ENCODE results near the gene STIMATE. TPM values are rescaled to one million over a fixed set of nuclear protein-coding genes. Genes with fewer than 3 reads are reported as not detected.

STIMATE gene
- total and polyA plus RNA-seq, 9 of the 15 experiments (the other 6 are each of a cell fraction or from before 2014, with no cell fraction given), result 0.14 to 7.7 (median 4.9) TPM

DNA sequence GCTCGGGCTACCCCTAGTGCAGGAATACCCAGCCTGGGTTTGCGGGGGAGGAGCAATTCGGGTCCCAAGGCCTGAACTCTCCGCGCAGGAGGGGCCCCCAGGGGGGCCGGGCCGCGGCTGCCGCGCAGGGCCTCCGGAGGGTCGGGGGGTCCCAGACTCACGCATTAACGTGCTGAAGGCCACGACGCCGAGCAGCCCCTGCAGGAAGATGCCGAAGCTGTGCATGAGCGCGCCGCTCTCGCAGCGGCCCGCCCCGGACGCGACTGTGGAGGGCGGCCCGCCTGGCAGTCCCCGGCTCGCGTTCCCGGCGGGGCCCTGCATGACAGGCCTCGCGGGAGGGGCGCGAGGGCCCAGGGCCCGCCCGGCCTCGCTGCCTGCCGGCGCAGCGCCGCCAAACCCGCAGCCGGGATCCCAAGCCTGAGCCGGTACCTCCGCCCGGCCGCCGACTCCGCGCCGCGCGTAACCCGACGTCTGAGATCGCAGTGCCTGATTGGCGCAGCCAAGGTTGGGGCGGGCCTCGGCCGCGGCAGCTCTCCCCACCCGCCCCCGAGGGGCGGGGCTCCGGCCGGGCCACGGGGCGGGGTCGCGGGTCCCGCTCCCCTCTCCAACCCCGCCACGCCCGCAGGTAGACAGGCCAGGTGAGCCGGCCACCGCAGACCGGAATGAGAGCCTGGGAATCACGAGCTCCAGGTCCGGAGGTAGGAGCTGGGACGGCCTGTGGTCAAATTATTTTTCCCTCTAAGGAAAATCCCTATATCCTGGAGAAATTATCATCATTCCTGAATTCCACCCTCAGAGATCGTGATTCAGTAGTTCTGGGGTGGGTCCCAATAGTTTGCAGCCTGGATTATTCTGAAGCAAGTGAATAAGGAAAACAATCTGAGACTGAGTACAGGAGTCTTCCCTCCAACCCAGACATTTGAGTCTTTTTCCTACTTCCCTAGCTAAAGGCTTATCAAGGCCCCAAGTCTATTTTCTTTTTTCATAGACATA is at the start of gene STIMATE (continued):
- TF ChIP-seq HNRNPL (IDR thresholded peaks at IDR 0.05; ENCODE audit: low read depth, low read length), result no peak
- no peak for TF ChIP-seq CREBBP (IDR thresholded peaks at IDR 0.05; ENCODE audit: low read depth, low read length)
- TF ChIP-seq, protein P1, sequence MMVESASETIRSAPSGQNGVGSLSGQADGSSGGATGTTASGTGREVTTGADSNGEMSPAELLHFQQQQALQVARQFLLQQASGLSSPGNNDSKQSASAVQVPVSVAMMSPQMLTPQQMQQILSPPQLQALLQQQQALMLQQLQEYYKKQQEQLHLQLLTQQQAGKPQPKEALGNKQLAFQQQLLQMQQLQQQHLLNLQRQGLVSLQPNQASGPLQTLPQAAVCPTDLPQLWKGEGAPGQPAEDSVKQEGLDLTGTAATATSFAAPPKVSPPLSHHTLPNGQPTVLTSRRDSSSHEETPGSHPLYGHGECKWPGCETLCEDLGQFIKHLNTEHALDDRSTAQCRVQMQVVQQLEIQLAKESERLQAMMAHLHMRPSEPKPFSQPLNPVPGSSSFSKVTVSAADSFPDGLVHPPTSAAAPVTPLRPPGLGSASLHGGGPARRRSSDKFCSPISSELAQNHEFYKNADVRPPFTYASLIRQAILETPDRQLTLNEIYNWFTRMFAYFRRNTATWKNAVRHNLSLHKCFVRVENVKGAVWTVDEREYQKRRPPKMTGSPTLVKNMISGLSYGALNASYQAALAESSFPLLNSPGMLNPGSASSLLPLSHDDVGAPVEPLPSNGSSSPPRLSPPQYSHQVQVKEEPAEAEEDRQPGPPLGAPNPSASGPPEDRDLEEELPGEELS (CRISPR knock-in tag; IDR thresholded peaks at IDR 0.05; ENCODE audit: borderline replicate concordance), result no peak
- TF ChIP-seq HSF4 (CRISPR knock-in tag; IDR thresholded peaks at IDR 0.05; ENCODE audit: borderline replicate concordance), result no peak
- TF ChIP-seq RBM25 (IDR thresholded peaks at IDR 0.05; ENCODE audit: low read depth, low read length, severe bottlenecking), result peak; percentile 46
- TF ChIP-seq, protein P2, sequence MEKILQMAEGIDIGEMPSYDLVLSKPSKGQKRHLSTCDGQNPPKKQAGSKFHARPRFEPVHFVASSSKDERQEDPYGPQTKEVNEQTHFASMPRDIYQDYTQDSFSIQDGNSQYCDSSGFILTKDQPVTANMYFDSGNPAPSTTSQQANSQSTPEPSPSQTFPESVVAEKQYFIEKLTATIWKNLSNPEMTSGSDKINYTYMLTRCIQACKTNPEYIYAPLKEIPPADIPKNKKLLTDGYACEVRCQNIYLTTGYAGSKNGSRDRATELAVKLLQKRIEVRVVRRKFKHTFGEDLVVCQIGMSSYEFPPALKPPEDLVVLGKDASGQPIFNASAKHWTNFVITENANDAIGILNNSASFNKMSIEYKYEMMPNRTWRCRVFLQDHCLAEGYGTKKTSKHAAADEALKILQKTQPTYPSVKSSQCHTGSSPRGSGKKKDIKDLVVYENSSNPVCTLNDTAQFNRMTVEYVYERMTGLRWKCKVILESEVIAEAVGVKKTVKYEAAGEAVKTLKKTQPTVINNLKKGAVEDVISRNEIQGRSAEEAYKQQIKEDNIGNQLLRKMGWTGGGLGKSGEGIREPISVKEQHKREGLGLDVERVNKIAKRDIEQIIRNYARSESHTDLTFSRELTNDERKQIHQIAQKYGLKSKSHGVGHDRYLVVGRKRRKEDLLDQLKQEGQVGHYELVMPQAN (IDR thresholded peaks at IDR 0.05; ENCODE audit: borderline replicate concordance), result no peak
- peak; percentile 49; the same call in 1 of the 2 replicates for TF ChIP-seq GATAD2B (IDR thresholded peaks at IDR 0.05; ENCODE audit: borderline replicate concordance)
- TF ChIP-seq, protein P3, sequence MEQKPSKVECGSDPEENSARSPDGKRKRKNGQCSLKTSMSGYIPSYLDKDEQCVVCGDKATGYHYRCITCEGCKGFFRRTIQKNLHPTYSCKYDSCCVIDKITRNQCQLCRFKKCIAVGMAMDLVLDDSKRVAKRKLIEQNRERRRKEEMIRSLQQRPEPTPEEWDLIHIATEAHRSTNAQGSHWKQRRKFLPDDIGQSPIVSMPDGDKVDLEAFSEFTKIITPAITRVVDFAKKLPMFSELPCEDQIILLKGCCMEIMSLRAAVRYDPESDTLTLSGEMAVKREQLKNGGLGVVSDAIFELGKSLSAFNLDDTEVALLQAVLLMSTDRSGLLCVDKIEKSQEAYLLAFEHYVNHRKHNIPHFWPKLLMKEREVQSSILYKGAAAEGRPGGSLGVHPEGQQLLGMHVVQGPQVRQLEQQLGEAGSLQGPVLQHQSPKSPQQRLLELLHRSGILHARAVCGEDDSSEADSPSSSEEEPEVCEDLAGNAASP (IDR thresholded peaks at IDR 0.05), result no peak
- no peak for TF ChIP-seq ARID1B (IDR thresholded peaks at IDR 0.05)
- TF ChIP-seq ZKSCAN1 (IDR thresholded peaks at IDR 0.05; ENCODE audit: low read depth, low read length), result no peak
- TF ChIP-seq BRF1 (IDR thresholded peaks at IDR 0.05; ENCODE audit: borderline replicate concordance, extremely low read depth, insufficient read length), result no peak
- TF ChIP-seq CBX8 (IDR thresholded peaks at IDR 0.05; ENCODE audit: borderline replicate concordance, extremely low read depth, low read depth, low read length, poor library complexity, severe bottlenecking), result no peak
- TF ChIP-seq GTF2A2 (tag; IDR thresholded peaks at IDR 0.05), result no peak
- TF ChIP-seq ZNF282 (CRISPR knock-in tag; IDR thresholded peaks at IDR 0.05), result no peak
- no peak for TF ChIP-seq ZNF584 (CRISPR knock-in tag; IDR thresholded peaks at IDR 0.05; ENCODE audit: low read depth)
- no peak for TF ChIP-seq ESRRA (IDR thresholded peaks at IDR 0.05; ENCODE audit: borderline replicate concordance, low read depth)
- TF ChIP-seq FOXJ3 (CRISPR knock-in tag; IDR thresholded peaks at IDR 0.05), result no peak
- TF ChIP-seq PCBP2 (IDR thresholded peaks at IDR 0.05; ENCODE audit: low read depth, low read length, poor library complexity, severe bottlenecking), result no peak
- no peak for TF ChIP-seq MECOM (CRISPR knock-in tag; IDR thresholded peaks at IDR 0.05)
- no peak for TF ChIP-seq TAF9B (IDR thresholded peaks at IDR 0.05; ENCODE audit: partially characterized antibody)
- TF ChIP-seq, protein P4, sequence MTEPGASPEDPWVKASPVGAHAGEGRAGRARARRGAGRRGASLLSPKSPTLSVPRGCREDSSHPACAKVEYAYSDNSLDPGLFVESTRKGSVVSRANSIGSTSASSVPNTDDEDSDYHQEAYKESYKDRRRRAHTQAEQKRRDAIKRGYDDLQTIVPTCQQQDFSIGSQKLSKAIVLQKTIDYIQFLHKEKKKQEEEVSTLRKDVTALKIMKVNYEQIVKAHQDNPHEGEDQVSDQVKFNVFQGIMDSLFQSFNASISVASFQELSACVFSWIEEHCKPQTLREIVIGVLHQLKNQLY (CRISPR knock-in tag; conservative IDR thresholded peaks at IDR 0.05), result no peak

Measured in K562 (cell line).